DOHH2 (cell line): ENCODE measurements around the gene PADI1.

Experiments
- CTCF ChIP-seq: fragments of 200-600 bp; sonication (generic); IDR thresholded peaks from one replicate; pipeline ENCODE4 v1.5.1; 2014; ENCODE audit warnings: antibody characterized with exemption, mild to moderate bottlenecking, low read depth, low read length; ENCODE audit not compliant: poor library complexity, severe bottlenecking
- EZH2phosphoT487 ChIP-seq: fragments of 200-600 bp; sonication (generic); IDR thresholded peaks from 2 replicates; pipeline ENCODE4 v1.6.1; 2017; ENCODE audit warnings: borderline replicate concordance, mild to moderate bottlenecking, antibody characterized with exemption, low read length, moderate library complexity, mixed read lengths

GRCh38 chr1:17214876-17215544, 10.1 kb downstream of the PADI1 start:
- TF ChIP-seq EZH2phosphoT487 (no peak), CTCF (no peak)
